ENCODE results near the gene ZDHHC24. TPM values are rescaled to one million over a fixed set of nuclear protein-coding genes. Genes with fewer than 3 reads are reported as not detected.
"Not testable (repeated sequence)": the region's sequence is repeated elsewhere in the genome, so short reads cannot be mapped to it uniquely, and the experiment has no call there.

Gene ZDHHC24
- total RNA-seq, 1 donor from 2014 or later, result 5.3 TPM

DNA sequence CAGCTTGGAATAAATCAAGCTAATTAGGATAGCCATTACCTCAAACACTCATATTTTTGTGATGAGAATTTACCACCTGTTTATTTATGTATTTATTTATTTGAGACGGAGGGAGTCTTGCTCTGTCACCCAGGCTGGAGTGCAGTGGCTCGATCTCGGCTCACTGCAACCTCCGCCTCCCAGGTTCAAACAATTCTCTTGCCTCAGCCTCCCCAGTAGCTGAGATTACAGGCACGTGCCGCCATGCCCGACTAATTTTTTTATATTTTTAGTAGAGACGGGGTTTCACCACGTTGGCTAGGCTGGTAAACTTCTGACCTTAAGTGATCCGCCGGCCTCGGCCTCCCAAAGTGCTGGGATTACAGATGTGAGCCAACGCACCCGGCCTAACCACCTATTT is 896 bp downstream of the ZDHHC24 start:
- DNase-seq, result not testable (repeated sequence)

DNA sequence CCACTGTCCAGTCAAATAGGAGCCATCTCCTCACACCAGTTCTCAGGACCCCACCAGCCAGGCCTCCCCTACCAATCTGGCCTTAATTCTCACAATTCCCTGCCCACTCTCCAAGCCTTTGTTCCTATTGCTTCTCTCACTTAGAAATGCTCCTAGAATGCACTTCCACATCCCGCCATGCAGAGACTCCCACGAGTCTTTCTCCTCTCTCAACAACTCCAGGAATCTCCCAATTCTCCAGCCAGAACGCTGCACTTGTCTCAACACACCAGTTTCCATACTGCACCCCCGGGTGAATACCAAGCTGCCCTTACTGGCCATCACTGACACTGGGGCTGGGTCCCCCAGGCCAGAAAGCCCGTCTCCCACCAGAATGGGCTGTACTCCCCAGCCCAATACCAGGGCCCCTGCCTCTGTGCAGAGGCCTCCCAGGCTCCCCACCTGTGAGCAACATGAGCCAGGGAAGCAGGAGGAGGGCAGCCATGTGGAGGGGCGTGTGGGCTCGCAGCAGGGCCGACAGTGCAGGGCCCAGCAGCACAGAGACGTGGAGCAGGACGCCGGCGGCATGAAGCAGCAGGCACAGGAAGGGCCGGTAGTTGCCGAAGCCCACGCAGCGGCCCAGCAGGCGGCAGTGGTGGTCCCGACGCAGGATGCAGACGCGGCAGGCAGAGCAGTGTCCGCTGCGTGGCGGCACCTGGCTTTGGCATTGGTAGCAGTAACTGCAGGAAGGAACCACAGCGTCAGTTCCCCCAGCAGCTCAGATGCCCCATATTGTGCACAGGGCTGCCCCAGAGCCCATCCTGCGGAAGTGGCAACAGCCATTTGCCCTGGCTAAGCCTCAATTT is 2.4 kb downstream of the ZDHHC24 start:
- DNase-seq, result peak; percentile 82

DNA sequence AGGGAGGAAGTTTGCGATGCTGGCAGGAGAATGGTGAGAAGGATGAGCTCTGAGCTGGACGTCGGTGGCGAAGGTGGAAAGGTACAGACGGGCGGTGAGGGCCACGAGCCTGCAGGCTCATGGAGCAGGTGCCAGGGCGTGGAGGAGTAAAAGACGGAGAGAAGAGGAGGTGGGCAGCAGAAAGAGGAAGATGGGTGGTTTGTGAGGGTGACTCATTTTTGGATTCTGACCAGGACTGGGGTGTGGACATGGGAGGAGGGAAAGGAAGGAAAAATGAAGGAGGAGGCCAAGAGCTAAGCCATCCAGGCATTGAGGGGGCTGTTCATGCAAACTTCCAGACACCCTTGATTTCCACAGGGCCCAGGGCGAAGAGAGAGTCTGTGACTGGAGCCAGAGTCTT is 3.5 kb downstream of the ZDHHC24 start:
- DNase-seq, result no peak

- no peak for DNase-seq
These were observed 4.0 kb downstream of the ZDHHC24 start for GRCh38 chr11:66541892-66542291.

DNA sequence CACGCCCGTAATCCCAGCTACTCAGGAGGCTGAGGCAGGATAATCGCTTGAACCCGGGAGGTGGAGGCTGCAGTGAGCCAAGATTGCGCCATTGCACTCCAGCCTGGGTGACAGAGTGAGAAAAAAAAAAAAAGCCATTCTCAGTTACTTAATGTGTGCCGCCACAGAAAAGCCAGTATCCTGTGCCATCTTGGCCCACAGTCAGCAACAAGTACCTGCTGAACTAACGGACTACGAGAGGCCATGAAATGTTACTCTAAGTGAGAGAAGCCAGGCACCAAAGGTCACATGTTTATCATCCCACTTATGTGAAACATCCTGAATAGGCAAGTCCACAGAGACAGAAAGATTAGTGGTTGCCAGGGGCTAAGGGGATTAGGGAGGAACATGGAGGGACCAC is 5.2 kb downstream of the ZDHHC24 start:
- DNase-seq, result not testable (repeated sequence)

DNA sequence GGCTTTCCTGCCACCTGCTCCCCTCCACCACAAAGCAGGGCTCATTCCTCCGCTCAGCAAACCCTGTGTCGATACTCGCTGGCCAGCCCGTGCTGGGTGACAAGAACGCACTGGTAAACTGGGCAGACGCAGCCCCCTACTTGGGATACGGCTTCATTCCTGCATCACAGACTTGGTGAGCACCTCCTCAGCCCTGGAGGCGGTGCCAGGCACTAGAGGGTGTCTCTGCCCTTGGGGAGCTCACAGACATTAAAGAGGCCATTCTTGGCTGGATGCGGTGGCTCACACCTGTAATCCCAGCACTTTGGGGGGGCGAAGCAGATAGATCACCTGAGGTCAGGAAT is 6.0 kb downstream of the ZDHHC24 start:
- no peak for DNase-seq

DNA sequence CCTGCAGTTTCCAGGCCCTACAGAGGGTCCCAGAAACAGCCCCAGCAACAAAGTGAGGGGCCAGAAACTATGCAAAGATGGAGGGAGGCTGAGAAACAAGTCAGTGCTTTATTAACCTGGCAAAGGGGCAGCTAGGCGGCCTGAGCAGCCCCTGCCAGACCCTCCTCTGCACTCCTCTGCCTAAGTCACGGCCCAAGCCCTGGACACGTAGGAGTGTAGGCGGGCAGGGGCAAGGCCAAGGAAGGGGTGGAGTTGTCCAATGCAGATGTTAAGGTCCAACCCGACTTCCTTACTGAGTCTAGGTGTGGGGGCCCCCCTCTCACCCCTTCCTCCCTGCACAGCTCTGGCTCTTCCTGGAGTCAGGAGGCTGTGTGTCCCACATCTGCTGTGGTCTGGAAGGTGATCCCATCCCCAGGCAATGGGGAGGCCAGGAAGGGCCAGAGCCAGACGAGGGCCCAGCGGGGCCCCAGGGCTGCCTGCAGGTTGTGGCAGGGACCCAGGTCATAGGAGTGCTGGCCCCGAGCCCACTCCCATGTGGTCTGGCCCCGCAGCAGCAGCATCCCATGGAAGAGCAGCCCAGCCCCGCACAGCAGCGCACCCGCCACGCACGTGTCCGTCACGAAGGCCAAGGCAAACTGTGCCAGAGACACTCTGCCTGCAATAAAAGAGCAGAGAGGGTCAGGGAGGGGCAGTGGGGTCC is 6.5 kb downstream of the ZDHHC24 start:
- DNase-seq, result no peak

- no peak for DNase-seq
These were observed 13.1 kb downstream of the ZDHHC24 start for GRCh38 chr11:66532784-66533183.

DNA sequence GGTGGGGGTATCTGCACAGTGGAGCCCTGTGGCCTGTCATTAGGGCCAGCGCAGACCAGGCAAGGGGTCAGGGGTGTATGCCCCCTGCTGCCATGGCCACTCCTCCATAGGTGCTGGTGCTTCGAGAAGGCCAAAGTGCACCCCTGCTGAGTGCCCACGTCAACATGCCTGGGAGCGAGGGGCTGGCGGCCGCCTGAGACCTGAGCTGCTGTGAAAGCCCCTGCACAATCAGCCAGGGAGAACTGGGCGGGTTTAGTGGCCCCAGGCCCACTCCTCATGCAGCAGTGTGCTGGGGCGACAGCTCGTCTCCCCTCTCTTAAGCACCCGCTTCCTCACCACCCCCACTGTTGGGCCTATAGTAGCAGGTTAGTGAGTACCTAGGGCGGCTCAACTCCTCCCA is 14.0 kb downstream of the ZDHHC24 start:
- DNase-seq, result no peak

DNA sequence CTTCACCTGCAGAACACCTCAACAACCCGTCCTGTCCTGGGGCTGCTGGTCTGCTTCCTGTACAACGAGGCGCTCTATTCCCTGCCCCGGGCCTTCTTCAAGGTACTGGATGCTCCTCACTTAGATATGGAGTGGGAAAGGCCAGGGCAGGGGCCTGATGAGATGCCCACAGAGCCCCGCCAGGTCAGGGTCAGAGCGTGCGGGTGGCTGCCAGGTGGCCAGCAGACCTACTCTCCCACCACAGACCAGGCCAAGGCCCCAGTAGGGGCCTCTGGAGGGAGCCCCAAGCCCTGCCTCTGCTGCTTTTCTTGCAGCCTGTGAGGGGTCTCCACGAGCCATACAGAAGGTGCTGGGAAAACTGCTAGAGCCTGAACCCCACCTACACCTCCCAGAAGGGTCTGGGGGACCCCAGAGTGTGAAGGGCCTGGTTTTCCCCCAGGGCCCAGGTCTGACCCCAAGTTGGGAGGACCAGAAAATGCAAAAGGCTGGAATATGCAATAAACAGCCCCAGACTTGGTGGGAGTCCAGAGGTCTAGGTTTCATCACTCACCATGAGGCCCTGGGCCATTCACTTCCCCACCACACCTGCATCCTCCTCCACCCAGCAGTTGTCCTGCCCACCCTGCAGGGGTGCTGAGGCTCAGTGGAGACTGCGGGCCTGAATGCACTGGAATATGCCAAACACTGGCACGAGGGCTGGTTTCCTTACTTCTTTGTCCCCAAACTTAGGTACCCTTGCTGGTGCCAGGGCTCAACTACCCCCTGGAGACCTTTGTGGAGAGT is 14.7 kb downstream of the ZDHHC24 start:
- DNase-seq, result no peak

DNA sequence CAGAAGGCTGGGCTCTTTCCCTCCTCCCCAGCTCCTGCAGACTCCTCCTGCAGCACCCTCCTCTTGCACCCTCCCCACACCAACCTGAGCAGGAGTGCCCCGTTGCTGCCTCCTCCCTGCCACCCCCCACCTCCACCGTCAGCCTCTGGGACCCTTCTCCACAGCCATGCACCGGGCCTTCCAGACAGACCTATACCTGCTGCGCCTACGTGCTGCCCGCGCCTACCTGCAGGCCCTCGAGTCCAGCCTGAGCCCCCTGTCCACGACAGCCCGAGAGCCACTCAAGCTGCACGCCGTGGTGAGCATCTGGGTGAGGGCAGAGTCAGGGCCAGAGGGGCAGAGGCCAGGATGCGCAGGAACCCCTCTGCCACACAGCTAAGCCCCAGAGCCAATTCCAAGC is 16.2 kb downstream of the ZDHHC24 start:
- no peak for DNase-seq

DNA sequence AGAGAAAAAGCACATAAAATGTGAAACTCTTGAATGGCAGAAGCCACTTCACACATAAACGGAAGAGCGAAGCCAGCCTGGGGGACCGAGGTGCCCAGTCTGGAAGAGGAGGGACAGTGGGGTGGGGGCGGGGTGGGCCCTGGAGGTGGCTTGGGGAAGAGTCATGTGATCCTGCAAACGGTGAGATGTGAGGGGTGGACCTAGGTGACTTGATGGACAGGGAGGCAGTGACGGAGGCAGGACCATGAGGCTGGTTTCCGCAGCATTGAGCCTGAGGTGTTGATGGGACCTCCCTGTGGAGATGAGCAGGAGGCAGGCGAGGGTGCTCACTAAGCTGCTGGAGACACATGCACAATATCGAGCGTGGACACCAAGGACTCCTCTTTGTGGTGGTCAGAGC is 16.8 kb downstream of the ZDHHC24 start:
- DNase-seq, result no peak

DNA sequence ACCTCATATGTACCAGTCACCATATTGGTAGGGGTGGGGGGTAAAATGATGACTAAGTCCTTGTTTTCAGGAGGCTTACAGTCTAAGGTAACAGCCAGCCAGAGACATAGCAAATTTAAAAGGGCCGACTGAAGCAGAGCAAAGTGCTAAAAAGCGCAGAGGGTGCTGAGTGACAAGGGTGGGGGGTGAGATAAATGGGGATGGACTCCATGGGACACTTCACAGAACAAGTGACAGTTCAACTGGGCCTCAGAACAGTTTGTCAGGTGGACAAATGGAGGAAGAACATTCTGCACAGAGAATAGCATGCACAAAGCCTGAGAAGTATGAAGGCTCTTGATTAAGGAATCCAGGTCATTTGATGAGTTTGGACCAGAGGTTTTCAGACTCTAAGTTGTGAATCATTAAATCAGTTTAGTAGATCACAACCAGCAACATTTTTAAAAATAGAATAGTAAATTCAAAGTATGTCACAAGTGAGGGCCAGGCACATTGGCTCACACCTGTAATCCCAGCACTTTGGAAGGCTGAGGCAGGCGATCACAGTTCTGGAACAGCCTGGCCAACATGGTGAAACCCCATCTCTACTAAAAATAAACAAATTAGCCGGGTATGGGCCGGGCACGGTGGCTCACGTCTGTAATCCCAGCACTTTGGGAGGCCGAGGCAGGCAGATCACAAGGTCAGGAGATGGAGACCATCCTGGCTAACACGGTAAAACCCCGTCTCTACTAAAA is 21.4 kb downstream of the ZDHHC24 start:
- no peak for DNase-seq

DNA sequence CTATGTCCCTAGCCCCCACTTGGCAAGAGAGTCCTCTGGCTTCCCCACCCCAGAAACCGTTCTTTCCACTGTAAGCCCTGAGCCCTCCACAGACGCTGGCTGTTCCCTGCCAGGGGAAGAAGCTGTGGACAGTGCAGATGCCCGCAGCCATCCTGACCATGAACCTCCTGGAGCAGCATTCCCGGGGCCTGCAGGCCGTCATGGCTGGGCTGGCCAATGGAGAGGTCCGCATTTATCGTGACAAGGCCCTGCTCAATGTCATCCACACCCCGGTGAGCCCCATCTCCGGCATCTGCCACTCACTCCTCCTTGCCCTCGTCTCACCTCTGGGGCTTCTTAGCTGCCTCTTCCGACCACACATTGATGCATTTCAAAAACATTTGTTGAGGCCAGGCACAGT is 22.2 kb downstream of the ZDHHC24 start:
- DNase-seq, result no peak

- DNase-seq, result no peak
These were observed 34.9 kb downstream of the ZDHHC24 start for GRCh38 chr11:66510990-66511339.

DNA sequence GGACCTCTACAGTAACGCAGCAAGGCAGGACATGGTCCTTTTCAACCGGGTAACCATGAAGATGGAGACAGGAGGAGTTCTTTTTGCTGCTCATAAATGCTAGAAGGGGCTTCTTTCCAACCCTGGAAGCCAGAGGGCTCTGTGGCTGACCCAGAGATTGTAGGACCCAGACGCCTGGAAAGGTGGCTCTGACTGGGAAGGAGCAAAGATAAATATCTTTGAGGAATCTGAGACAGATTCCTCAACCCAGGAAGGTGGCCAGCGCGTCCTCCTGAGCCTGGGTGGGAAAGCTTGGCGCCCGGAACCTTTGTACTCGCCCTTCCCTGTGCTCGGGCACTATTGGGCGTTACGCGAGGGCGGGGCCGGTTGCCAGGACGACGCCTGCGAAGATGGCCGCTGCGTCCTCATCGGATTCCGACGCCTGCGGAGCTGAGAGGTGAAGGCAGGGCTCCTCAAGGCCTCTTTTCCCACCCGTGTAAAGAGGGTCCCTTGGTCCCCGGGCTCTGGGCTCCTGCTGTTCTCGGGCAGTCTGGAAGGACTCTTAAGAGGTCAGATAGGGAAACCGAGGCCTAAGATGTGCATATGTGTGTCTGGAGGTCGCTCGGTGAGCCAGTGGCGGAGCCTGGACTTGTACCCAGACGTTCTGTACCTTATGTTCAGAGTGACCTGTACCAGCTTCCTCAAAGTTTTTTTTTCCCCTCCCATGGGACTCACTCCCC is 35.4 kb downstream of the ZDHHC24 start, which contains the start of gene BBS1:
BBS1 (plus strand) TSS at position 365 of the 719 bp plus-strand sequence; CDS start at position 390, 25 bp downstream.
- peak; percentile 93 for DNase-seq

DNA sequence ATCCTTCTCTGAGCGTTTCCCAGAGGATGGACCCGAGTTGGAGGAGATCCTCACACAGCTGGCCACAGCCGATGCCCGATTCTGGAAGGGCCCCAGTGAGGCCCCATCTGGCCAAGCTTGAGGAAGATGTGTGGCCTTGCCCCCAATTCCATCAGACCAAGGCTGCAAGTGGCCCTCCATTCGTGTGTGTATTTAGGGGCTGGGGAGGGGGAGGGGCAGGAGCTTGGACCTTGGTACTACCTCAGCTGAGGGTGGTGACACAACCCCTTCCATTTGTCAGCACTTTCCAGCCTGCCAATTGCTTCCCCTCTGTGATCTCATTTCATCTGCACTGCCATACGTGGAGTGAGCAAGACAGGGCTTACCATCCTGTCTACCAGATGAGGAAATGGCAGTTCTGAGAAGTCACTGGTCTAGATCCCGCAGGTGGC is 36.7 kb downstream of the ZDHHC24 start:
- DNase-seq, result peak; percentile 81

DNA sequence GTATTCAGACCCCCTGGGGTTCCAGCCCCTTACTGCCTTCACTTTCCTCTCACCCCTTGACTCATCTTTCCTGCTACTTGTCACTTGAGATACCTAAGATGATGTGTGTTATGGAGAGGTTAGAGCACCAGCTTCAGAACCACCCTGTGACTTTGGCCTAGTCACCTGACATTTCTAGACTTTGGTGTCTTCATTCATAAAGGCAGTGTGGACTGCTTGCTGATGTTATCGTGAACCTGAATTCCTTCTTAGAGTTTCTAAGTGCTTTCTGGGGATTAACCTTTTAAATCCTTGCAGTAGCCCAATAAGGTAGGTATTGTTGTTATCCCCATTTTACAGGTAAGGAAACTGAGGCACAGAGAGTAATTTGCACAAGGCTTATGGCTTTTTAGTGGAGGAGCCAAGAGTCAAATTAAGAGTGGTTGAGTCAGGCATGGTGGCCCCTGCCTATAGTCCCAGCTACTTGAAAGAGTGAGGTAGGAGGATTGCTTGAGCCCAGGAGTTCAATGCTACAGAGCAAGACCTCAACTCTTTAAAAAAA is 40.5 kb downstream of the ZDHHC24 start:
- DNase-seq, result no peak

GRCh38 chr11:66498506-66498905 is 47.3 kb downstream of the ZDHHC24 start:
- DNase-seq, result no peak

DNA sequence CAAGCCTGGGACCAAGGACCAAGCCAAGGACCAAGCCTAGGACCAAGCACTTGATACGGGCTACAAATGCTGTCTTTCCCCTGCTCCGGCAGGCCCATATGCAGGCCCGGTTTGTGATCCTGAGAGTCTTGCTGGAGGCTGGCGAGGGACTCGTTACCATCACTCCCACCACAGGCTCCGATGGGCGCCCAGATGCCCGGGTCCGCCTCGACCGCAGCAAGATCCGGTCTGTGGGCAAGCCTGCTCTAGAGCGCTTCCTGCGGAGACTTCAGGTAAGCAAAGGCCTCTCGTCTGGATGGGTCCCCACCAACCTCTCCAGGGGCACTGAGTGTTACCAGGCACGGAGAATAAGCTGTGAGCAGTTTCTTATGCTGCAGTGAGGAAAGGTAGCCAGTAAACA is 48.6 kb downstream of the ZDHHC24 start:
- DNase-seq, result no peak

DNA sequence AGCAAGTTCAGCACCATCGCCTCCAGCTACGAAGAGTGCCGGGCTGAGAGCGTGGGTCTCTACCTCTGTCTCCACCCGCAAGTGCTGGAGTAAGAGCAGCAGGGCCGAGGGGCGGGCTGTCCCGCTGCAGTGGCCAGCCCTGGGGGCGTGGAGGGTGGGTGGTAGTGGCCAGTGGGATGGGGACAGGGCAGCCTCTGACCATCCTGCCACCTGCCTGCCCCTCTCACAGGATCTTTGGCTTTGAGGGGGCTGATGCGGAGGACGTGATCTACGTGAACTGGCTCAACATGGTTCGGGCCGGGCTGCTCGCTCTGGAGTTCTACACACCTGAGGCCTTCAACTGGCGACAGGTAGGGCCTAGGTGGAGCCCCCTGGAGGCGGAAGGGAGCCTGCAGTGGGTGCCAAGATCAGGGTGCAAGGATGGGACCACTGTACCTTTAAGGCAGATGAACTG is 50.4 kb downstream of the ZDHHC24 start:
- no peak for DNase-seq
